ENCODE measurements around the gene ZFP57.

Gene ZFP57

DNA sequence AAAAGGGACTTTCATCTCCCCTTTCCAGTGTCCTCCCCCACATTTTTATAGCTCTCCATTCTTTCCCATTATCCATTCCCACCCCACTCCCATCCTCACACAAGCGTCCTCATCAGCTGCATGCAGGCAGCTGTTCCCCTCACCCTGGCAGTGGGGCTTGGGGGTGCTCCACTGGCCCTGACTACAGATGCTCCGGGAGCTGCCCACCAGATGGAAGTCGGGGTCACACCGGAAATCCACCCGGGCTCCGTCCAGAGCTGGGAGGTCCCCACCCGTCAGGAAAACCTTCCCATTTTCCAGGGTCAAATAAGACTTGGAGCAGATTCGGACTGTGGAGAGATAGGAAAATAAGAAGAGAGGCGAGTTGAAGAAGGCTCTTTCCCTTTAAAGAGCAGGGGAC lies 50.6 kb downstream of the ZFP57 start:
- H3K27me3 ChIP-seq: peaks cover 88% of the 10 kb centered on the region

DNA sequence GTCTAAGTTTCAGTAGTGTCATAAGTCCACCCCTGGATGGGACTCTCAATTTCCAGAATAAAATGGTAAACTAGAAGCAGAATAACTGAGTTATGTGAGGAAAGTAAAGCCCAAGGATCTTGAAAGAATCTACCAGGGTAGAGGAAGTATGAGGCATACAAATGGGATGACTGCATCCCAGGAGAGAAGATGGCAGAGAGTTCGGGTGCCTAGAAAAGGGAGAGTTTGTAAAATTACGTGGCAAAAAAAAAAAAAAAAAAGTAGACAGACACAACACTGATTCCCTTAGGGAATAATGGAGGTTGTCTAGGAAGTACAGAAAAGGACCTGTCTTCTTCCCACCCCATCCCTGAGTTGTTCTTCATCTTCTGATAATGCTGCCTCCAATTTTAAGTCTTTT lies 51.4 kb downstream of the ZFP57 start:
- Histone ChIP-seq H3K4me1 (ENCODE audit: control insufficient read depth in 1 of 2, insufficient read depth in 1 of 2, low read depth in 1 of 2, low read length in 1 of 2) (peaks cover 55 to 61% of the 10 kb centered on the region in 2 experiments), H3K4me3 (ENCODE audit: low read depth in 1 of 2, low read length in 1 of 2) (no peak overlapping the region), H3K9me3 (no peaks in the 10 kb centered on the region), H3K27ac (no peak overlapping the region), H3K36me3 (no peaks in the 10 kb centered on the region), H3K27me3 (peaks cover 80% of the 10 kb centered on the region)
- TF ChIP-seq, protein P1, sequence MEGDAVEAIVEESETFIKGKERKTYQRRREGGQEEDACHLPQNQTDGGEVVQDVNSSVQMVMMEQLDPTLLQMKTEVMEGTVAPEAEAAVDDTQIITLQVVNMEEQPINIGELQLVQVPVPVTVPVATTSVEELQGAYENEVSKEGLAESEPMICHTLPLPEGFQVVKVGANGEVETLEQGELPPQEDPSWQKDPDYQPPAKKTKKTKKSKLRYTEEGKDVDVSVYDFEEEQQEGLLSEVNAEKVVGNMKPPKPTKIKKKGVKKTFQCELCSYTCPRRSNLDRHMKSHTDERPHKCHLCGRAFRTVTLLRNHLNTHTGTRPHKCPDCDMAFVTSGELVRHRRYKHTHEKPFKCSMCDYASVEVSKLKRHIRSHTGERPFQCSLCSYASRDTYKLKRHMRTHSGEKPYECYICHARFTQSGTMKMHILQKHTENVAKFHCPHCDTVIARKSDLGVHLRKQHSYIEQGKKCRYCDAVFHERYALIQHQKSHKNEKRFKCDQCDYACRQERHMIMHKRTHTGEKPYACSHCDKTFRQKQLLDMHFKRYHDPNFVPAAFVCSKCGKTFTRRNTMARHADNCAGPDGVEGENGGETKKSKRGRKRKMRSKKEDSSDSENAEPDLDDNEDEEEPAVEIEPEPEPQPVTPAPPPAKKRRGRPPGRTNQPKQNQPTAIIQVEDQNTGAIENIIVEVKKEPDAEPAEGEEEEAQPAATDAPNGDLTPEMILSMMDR (IDR thresholded peaks at IDR 0.05): no peak

More for the DNA sequence above, 50.6 kb downstream of the ZFP57 start:
- H3K36me3 ChIP-seq: no peaks in the 10 kb centered on the region
- no peak overlapping the region for H3K4me3 ChIP-seq (ENCODE audit: low read depth in 1 of 2, low read length in 1 of 2)
- no peak overlapping the region for H3K27ac ChIP-seq
- no peaks in the 10 kb centered on the region for H3K9me3 ChIP-seq
- peaks cover 48 to 54% of the 10 kb centered on the region in 2 experiments for H3K4me1 ChIP-seq (ENCODE audit: control insufficient read depth in 1 of 2, insufficient read depth in 1 of 2, low read depth in 1 of 2, low read length in 1 of 2)
- TF ChIP-seq, protein P1 (IDR thresholded peaks at IDR 0.05): no peak

DNA sequence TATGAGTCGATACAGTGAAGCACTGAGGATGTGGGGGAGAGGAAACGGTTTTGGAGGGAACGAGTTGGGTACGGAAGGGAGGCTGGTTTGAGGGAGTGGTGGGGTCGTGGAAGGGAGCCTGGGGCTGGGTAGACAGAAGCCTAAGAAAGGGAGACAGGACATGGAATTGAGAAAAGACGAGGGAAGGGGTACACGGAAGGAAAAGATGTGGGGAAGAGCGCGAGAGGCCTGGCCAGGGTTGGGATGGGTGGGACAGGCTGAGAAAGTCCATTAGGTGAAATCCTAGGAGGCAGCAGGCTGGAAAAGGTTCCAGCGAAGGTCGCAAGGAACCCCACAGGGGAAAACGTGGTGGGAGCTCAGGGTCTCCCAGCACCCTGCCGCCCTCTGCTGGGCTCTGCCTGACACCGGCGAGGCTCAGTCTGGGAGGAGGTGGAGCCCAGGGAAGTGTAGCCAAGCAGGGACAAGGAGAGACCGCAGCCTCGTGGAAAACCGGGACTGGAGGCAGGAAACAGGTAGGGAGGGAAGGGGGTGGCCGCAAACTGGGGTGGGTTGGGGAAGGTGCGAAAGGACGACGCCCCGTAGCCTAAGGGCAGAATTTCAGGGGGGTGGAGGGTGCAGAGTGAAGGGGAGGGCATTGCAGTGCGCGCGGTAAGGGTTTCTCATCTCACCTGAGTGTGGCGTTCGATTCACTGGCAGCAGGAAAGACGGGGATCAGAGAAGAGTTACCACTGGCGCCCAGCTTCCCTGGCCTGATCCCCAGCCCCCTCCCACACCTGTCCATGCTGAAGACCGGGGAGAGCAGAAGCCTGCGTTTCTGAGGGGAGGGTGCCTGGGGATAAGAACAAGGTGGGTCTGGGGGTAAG lies 52.3 kb downstream of the ZFP57 start:
- peak overlapping the region; percentile 71 to 74 for H3K4me3 ChIP-seq (ENCODE audit: low read depth in 1 of 2, low read length in 1 of 2)
- no peaks in the 10 kb centered on the region for H3K36me3 ChIP-seq
- H3K4me1 ChIP-seq (ENCODE audit: control insufficient read depth in 1 of 2, insufficient read depth in 1 of 2, low read depth in 1 of 2, low read length in 1 of 2): peaks cover 65 to 70% of the 10 kb centered on the region in 2 experiments
- H3K27ac ChIP-seq: peak overlapping the region; percentile 69
- TF ChIP-seq, protein P1 (IDR thresholded peaks at IDR 0.05): peak; percentile 36
- H3K9me3 ChIP-seq: no peaks in the 10 kb centered on the region
- H3K27me3 ChIP-seq: peaks cover 71% of the 10 kb centered on the region

DNA sequence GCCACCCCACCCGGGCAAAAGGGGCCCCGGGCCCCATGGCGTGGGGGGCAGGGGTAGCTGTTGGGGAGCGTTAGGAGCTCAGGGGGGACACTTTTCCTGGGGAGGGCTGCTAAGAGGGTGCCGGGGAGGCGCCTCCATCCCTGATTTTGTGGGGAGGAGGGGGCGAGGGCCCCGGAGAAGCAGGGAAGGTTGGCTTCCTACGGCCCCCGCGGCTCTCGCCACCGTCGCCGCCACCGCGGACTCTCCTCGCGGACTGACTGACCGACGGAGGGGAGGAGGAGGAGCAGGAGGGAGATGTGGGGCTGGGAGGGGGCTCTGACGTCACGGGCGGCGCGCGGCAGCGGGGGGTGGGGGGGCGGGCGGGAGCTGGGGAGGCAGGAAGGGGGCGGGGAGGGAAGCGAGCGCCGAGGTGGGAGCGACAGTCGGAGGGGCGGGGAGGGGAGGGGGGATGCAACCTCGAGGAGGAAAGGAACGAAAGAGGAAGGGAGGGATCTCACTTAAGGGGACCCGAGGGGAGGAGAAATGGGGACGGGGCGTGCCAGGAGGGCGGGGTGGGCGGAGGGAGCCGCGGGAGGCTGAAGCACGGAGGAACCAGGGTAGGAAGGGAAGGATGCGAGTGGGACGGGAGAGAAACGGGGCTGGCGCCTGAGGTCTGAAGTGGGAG lies 53.1 kb downstream of the ZFP57 start:
- peaks cover 67 to 70% of the 10 kb centered on the region in 2 experiments for H3K4me1 ChIP-seq (ENCODE audit: control insufficient read depth in 1 of 2, insufficient read depth in 1 of 2, low read depth in 1 of 2, low read length in 1 of 2)
- no peaks in the 10 kb centered on the region for H3K36me3 ChIP-seq
- H3K4me3 ChIP-seq (ENCODE audit: low read depth in 1 of 2, low read length in 1 of 2): peak overlapping the region; percentile 71 to 74
- H3K27ac ChIP-seq: peak overlapping the region; percentile 69
- H3K9me3 ChIP-seq: no peaks in the 10 kb centered on the region
- peaks cover 64% of the 10 kb centered on the region for H3K27me3 ChIP-seq
- TF ChIP-seq, protein P1 (IDR thresholded peaks at IDR 0.05): no peak

DNA sequence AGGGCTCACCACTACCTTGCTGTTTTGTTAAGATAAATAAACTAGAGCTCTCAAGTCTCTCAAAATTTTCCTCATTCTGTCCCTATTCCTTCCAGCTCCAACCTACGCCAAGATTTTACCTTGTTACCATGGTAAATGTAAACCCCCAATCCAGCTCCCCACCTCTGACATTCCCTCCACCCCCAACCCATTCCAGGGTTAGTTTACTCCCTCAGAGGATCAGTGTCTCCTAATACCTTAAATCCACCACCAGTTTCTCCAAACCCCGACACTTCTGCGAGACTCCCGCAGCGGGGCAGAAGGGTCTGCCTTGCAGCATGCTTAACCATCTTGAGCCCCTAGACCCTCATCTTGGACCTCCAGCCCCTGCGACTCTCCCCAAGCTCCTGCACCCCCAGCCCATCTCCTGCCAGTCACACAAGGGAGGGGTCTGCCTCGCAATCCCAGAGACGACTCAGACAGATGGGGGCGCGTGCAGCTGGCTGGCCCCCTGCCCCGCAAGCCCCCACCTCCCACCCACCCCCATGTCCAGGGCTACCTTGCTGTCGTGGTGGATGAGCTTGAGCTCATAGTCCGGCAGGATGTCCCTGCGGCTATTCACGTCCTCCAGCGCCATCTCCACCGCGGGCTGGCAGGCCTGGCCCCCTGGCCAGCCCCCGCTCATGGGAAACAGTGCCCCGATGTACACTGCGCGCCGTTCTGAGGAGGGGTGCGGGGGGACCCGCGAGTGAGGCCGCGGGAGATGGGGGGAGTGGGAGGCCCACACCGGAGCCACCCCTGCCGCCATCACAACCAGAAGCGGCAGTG lies 53.8 kb downstream of the ZFP57 start:
- H3K4me3 ChIP-seq (ENCODE audit: low read depth in 1 of 2, low read length in 1 of 2): peak overlapping the region; percentile 62 to 74
- TF ChIP-seq, protein P1 (IDR thresholded peaks at IDR 0.05): no peak
- no peaks in the 10 kb centered on the region for H3K36me3 ChIP-seq
- peaks cover 56% of the 10 kb centered on the region for H3K27me3 ChIP-seq
- H3K4me1 ChIP-seq (ENCODE audit: control insufficient read depth in 1 of 2, insufficient read depth in 1 of 2, low read depth in 1 of 2, low read length in 1 of 2): peaks cover 70 to 71% of the 10 kb centered on the region in 2 experiments
- no peaks in the 10 kb centered on the region for H3K9me3 ChIP-seq
- peak overlapping the region; percentile 69 for H3K27ac ChIP-seq
